Measurements from ENCODE around the gene CACNB4.

DNA sequence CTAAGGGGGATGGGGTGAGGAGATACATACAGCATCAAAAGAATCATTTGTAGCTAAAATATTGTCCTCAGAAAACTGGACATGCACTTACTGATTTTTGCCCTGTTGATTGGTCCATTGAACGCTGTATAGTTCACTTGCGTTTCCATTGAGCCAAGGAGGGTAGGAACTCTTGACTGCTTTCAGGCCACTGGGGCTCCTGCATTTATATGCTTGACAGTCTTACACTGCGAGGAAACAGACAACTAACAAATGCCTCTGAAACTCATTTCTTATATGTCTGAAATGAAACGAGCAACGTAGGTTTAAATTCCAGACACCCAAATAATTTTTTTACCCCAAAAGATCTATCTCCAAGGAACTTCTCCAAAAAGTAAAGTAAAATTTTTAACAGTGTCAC, 312.8 kb downstream of the CACNB4 start:
- TF ChIP-seq, protein P1, sequence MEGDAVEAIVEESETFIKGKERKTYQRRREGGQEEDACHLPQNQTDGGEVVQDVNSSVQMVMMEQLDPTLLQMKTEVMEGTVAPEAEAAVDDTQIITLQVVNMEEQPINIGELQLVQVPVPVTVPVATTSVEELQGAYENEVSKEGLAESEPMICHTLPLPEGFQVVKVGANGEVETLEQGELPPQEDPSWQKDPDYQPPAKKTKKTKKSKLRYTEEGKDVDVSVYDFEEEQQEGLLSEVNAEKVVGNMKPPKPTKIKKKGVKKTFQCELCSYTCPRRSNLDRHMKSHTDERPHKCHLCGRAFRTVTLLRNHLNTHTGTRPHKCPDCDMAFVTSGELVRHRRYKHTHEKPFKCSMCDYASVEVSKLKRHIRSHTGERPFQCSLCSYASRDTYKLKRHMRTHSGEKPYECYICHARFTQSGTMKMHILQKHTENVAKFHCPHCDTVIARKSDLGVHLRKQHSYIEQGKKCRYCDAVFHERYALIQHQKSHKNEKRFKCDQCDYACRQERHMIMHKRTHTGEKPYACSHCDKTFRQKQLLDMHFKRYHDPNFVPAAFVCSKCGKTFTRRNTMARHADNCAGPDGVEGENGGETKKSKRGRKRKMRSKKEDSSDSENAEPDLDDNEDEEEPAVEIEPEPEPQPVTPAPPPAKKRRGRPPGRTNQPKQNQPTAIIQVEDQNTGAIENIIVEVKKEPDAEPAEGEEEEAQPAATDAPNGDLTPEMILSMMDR (IDR thresholded peaks at IDR 0.05): no peak
- TF ChIP-seq POLR2A (IDR thresholded peaks at IDR 0.05): no peak
